Measurements from ENCODE around the gene CCDC175. TPM values are rescaled to one million over a fixed set of nuclear protein-coding genes. Genes with fewer than 3 reads are reported as not detected.

CCDC175 gene
- not detected in 5 replicates for total RNA-seq (2022; extraction: Qiagen RNA extraction)

GRCh38 chr14:59576332-59577294 is at the start of gene CCDC175:
Gene CCDC175, minus strand, starts transcription at chr14:59576812. Its CDS starts 37 bp downstream, at chr14:59576775.

GRCh38 chr14:59483819-59484638 is 92.6 kb downstream of the CCDC175 start, which contains the start of the genes JKAMP and L3HYPDH:
Gene JKAMP, plus strand, starts transcription at chr14:59484517. Its CDS starts 73 bp downstream, at chr14:59484590.
Gene L3HYPDH, minus strand, starts transcription at chr14:59484408. Its CDS starts 92 bp downstream, at chr14:59484316.

GRCh38 chr14:59465316-59466135 is 111.1 kb downstream of the CCDC175 start, which contains the start of gene GPR135:
Gene GPR135, minus strand, starts transcription at chr14:59465380. Its CDS starts 154 bp downstream, at chr14:59465226.

Other genes starting within 250 kb of the CCDC175 start
- gene GPR135, start 111.4 kb downstream of the CCDC175 start, total RNA-seq (2022; extraction: Qiagen RNA extraction): 0.51 to 1.1 TPM (median 0.86 TPM) in 5 replicates
- 31.4 to 38.2 TPM (median 35.2 TPM) in 5 replicates for gene L3HYPDH, start 92.4 kb downstream of the CCDC175 start, total RNA-seq (2022; extraction: Qiagen RNA extraction)
- gene JKAMP, start 92.3 kb downstream of the CCDC175 start, total RNA-seq (2022; extraction: Qiagen RNA extraction): 63.0 to 70.1 TPM (median 68.3 TPM) in 5 replicates